ENCODE measurements around the gene OBP2A.
A peak's percentile ranks its signal among the peaks of the same experiment; 100 is the strongest.

OBP2A gene

DNA sequence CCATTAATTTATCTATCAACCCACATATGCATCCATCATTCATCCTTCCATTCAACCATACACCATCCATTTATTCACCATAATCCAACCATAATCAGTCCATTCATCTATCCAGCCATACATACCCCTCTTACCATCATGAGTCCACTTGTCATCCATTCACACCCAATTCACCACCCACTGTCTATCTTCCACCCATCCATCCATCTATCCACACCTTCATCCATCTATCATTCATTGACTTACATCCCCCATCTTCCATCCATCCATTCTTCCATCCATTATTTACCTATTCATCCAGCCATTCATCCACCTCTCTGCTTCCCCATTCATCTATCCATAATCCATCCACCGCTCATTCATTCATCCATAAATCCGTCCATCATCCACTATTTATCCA is 33.4 kb downstream of the OBP2A start:
- no peak for DNase-seq (ENCODE audit: low spot score)

DNA sequence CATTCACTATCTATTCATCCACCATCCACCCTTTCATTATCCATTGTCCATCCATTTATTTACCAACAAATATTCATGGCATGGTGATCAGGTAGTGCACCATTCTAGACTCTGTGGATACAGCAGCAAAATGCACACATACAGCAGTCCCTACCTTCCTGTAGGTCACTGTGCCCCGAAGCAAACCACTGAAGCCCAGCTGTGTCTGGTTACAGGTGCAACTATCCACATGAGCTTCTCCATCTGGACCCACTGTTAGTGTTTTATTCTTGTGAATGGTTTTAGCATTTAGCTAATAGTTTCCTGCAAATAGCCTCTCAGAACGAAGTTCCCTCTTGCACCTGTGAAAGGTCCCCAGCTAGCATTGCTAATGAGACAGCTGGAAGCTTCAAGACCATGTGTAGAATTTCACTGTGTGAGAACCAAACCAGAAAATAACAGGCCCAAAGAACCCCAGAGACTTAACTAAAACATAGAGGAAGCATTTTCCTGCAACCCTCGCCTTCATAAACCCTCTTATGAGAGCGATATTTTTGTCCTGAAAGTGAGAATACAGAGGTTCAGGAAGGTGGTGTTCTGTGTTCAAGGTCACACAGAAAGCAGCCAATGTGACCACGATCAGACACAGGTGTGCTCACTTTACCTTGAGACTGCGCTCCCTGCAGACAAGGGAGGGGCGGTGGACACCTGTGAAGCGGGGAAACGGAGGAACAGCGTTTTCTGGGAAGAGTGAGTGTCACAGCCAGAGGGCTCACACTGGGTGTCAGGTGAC is 34.1 kb downstream of the OBP2A start:
- no peak for DNase-seq (ENCODE audit: low spot score)

DNA sequence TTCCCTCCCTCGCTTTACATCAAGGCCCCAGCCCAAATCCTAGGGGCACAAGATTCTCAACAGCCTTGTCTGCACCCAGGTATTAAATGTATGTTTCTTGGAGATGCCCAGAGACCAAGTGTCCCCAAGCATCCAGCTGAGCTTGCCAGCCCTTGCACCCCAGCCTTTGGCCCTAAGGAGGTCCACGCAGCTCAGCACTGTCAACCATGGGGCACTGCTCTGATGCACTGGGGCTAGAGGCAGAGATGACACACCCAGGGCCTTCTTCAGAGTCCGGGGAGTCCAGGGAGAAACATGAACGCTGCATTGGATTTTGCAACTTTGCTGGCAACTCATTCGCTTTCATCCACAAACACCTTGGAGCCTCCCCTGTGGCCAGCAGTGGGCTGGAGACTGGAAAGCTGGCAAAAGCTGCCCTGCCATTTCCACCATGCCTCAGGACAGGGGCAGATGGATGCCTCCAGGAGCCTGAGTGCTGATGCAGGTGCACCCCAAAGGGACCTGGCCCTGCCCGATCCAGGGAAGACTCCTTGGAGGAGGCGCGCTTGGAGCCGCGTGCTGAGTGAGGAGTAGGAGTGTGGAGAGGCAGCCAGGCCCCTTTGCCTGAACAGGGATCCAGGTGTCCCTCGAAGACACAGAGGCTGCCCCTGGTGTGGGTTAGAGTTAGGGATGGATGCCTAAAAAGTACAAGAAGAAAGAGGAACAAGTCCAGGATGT is 34.9 kb downstream of the OBP2A start:
- no peak for DNase-seq (ENCODE audit: low spot score)

DNA sequence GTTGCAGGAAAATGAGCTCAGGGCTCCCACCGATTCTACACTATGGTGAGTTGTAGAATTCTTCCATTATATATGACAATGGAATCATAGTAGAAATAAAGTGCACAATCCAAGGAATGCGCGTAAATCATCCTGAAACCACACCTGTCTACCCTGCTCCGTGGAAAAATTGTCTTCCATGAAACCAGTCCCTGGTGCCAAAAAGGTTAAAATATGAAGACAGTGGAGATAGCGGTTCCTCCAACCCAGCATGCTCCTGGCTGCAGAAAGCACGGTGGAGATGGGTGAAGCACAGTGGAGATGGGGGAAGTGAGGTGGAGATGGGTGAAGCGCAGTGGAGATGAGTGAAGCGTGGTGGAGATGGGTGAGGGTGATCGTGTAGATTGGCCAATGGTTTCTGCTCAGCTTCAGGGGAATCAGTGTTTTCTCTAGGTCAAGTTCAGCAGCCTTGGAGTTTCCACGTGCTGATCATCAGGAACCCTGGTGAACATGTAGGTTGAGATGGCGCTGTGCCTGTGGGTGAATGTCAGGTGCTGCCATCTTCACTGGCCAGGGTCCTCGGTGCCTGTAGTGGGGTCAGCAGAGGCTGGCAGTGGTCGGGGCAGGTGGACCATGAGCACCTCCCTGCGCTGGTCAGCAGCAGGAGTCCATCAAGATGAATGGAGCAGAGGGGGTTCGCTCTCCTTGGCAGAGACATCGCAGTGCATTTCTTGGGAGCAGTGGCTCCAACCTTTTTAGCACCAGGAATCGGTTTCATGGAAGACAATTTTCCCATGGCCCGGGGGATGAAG is 35.9 kb downstream of the OBP2A start:
- DNase-seq (ENCODE audit: low spot score): no peak

DNA sequence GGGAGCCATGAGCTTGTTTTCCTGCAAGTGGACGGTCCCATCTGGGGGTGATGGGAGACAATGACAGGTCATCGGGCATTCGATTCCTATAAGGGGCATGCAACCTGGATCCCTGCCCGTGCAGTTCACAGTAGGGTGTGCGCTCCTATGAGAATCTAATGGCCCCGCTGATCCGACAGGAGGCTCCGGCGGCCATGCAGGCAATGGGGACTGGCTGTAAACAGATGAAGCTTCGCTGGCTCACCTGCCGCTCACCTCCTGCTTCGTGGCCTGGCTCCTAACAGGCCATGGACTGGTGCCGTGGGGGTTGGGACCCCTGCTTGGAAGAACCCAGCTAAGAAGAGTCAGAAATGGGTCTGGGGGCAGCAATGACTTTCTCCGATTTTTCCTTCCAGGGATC is 36.6 kb downstream of the OBP2A start:
- DNase-seq (ENCODE audit: low spot score): no peak

DNA sequence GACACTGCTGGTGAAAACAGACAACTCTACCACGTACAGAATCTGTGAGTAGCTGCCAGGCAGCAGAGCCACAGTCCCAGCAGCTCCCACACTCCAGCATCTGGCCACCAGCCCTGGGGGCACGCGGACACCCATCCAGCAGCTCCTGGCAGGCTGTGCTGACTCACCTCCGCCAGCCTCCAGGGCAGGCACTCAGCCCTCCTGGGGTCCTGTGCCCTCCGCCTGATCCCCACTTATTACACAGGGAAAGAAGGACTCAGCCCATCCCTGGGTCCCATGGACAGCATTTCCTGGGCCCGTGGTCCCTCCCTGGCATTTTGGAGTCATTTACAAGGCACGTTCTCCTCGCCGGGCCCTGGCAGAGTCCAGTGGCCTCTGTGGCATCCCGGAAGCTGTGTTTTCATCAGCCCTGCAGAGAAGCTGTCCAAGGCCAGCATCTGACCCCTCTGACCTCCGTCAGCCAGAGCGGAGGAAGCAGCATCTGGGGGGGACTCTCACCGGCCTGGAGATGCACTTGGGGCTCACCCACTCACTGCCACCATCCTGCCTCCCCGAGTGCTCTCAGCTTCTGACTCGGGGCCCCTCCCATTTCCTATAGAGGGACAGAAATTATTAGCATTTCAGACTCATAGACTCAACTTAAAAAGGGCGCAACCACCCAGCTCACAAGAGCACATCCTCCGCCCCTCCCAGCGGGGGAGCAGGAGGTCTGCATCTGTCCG is 37.2 kb downstream of the OBP2A start:
- DNase-seq (ENCODE audit: low spot score): no peak

DNA sequence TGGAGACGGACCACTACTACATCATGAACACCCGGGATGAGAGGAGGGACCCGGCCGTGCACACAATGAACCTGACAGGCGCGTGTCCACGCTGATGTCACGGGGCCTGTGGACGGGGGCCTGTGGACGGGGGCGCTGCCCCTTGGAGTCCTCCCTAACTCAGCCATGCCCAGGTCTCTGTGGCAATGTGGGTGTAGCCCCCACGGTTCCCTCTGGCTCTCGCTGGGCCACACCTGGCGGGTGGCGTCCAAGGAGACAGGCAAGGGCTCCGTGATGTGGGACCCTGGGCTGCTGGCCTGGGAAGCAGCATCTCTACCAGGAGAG is 37.7 kb downstream of the OBP2A start:
- no peak for DNase-seq (ENCODE audit: low spot score)

DNA sequence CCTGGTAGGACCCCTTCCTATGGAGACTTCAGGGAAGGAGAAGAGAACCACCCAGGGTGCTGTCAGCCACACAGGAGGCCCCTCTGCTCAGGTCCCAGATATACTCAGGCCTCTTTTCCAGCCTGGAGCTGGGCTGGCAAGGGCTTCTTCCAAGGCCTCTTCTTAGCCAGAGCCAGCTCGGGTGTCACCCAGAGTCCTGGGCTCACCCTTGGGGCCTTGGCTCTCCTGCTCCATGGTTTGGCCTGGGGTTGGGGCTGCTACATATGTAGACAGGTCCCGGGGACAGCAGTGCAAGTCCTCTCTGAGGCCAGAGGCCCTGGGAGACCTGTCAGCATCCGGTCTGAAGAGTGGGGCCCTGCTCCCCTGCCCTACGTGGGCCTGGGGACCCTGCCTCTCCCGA is 38.4 kb downstream of the OBP2A start:
- no peak for DNase-seq (ENCODE audit: low spot score)

DNA sequence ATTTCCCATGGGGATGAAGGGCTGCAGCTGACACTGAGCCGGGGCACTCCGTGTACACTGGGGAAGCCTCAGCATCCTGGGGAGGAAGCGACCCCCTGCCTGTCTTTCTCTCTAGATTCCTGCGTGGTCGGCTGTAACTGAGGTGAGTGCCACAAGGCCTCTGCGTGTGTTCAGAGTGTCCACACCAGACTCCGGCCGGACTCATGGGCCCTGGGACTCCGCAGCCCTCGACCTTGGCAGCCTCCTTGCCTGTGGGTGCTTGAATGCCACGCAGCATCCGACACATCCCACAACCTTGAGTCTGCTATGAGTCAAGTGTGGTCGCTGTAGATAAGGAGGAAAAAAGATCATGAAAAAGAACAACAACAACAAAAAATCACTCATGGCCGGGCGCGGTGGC is 39.0 kb downstream of the OBP2A start:
- no peak for DNase-seq (ENCODE audit: low spot score)

DNA sequence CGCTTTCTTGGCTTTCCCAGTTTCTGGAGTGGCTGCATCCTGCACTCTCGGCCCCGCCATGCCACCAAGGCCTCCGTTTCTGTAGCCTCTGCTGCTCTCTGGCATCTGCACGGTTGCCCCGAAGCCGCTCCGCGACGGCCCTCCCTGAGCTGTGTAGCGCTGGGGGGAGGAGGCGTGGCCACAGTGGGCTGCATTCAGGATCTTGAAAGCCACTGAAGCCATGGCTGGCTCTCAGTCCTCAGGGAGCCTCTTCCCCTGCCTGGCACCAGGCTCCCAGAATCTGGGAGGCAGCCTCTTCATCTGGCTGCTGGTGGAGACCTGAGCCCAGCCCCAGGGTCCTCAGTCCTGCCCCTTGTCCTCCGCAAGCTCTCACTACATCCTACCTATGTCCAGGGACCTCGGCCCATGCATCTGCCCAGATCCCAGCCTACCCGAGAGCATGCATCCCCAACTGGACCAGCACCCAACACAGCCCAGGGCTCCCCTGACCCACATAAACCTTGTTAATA is 40.7 kb downstream of the OBP2A start:
- DNase-seq (ENCODE audit: low spot score): no peak

DNA sequence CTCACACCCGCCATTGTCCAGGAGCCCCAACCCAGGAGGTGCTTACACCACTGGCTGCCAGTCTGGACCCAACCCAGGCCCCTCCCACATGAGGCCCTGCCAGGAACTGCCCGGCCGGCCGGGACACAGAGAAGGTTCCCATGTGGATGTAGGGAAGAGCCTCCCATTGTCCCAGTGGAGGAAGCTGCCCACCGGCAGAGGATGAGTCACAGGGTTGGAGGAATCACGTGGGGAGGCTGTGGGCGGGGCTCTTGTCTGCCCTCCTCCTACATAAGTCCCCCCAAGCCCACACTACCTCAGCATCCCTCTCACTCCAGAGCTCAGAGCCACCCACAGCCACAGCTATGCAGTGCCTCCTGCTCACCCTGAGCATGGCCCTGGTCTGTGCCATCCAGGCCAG is 41.7 kb downstream of the OBP2A start:
- peak; percentile 42 for DNase-seq (ENCODE audit: low spot score)

DNA sequence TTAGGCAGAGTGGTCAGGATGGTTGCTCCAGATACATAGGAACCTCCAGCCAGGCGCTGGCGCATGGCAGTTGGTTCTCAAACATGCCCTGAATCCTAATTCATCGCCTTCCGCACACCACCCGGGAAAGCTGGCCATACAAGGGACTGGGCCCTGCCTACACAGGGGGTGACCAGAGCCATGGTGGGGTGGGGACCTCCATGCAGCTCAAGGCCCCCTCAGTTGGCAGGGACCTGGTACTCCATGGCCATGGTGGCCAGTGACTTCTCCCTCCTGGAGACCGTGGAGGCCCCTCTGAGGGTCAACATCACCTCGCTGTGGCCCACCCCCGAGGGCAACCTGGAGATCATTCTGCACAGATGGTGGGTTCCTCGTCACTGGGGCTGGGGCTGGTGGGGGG is 42.4 kb downstream of the OBP2A start:
- no peak for DNase-seq (ENCODE audit: low spot score)

DNA sequence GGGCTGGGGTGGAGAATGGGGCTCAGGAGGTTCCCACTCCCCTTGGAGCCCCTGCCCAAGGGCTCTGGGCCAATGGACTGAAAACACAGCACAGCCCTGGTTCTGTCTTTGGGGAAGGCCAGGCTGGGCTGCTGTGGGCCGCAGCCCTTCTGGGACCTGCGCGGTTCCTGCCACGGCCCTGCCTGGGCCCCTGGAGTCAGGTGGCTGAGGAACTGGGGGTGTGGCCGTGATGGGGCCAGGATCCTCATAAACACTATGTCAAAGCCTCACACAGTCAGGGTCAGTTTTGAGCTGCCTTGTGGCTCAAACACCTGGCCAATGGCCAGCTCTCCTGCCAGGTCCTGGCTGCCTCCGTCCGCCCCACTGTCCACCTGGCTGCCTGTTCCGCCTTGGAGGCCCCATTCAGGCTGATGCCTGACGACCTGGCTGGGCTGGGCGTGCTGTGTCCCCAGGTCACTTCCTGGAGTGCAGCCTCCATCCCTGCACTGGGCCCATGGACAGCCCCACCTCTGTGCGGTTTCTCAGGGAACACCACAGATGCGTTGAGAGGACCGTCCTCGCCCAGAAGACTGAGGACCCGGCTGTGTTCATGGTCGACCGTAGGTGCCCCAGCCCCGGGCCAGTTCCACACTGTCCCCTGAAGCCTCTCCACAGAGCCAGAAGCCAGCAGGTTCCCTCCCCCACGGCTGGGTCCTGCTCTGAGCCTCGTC is 43.1 kb downstream of the OBP2A start:
- no peak for DNase-seq (ENCODE audit: low spot score)

DNA sequence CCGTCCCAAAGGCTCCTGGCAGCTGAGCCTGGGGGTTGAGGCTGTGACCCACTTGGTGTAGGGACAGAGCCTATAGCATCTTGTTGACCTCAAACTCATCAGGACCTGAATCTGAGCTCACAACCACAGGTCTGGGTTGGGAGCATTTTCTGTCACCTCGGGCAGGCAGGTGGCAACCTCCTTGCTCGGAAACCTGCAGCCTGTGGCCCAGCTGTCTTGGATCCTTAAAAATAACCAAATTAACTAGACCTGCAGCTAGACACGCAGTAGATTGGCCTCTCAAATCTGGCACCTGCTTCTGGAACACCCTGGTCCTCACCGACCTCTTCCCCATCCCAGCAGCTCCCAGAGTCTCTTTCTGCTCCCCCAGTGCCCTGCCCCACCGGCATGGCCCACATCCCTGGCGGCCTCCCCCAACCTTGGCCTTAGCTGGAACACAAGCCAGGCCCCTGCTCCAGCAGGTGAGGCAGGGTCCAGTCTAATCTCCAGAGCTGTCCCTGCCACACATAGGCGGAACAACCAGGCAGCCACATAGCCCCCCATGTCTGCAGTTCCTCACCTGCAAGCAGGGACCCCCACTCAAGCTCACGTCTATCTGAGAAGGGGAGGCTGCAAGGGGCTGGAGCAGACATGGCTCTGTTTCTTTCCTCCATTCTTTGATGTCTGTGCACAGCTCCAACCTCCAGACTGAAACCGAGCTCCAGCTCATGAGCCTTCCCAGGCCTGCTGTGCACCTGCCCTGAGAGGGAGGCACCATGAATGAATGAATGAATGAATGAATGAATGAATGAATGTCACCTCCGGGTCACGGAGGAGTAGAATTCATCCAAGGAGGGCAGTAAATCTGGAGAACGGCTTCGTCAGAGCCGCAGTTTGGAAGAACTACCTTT is 43.9 kb downstream of the OBP2A start:
- no peak for DNase-seq (ENCODE audit: low spot score)

DNA sequence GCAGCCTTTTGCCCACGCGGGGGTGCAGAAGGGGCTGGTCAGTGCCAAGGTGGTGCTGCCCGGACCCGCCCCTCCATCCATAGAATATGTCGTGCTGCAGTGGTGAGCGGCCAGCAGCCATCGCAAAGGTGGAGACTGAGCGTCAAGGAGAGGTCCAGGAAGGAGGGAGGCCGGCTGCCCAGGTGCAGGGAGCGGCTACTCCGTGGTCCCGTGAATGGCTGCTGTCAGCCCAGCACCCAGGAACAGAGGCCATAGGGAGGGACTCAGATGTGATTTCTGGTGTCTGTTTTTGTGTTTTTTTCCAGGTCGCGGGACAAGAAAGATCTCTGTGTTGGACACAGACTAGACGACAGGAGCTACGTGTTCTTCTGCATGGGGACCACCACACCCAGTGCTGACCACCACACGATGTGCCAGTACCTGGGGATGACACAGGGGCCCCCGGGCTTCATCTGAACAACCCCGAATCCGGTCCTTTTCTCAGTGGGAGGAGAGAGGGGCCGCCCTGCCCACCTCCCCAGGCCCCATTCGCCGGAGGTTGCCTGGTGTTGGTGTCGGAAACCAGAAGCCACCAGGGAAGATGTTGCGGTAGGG is 44.7 kb downstream of the OBP2A start:
- DNase-seq (ENCODE audit: low spot score): no peak

DNA sequence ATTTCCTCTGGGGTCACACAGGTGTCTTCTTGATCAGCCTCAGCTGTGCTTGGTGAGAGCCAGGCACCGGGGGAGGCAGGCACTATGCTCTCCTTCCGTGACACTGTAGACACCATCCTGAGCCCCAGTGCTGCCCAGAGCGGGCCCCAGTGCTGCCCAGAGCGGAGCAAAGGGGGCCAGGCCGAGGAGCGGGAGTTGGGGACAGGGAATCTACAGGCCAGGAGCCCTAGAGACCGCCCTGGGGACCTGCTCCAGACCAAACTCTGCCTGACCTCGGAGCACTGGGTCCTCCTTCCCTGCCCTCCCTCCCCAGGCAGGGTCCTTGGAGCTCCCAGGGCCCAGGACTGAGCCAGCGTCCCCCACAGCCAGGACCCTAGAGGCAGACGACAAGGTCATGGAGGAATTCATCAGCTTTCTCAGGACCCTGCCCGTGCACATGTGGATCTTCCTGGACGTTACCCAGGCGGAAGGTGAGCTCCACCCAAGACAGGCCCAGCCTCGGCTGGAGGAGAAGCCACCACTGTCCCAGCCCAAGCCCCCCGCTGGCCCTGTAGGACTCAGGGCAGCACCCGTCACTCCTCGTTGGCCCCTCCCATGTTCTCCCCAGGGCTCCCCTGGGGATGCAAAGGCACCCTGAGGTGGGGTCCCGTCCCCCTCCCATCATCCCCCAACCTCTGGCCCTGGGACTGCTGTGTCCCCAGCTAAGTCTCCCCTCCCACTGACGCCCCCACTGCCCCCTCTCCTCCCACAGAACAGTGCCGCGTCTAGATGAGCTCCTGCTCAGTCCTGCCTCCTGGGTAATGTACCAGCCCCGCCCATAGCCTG is 45.8 kb downstream of the OBP2A start:
- no peak for DNase-seq (ENCODE audit: low spot score)

DNA sequence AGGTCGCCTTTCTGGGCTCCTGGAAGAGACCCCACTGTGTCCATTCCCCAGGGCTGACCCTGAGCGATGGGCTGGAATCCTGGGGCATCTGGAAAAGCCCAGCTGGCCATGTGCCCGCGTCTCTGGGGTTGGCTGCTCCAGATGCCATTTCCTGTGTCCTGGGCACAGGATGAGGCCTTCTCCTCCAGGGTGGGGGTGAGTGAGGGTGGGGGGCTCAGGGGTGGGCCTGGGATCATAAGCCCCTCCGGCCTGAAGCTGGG is 46.3 kb downstream of the OBP2A start:
- DNase-seq (ENCODE audit: low spot score): no peak

DNA sequence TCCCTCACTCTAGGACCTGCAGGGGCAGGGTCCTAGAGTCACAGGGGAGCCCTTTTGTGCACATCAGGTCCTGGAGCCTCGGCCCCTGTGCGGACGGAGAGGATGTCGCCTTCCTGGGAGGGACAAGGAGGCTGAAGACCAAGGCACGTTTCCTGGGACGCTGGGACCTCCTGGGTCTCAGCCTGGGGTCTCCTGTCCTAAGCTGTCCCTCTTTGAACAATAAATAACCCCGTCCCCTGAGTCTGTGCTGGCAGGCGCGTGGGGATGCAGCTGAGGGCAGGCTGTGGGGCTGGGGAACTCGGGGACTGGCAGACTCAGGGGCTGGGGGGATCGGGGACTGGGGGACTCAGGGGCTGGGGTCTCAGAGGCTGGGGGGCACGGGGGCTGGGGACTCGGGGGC is 46.7 kb downstream of the OBP2A start:
- no peak for DNase-seq (ENCODE audit: low spot score)

DNA sequence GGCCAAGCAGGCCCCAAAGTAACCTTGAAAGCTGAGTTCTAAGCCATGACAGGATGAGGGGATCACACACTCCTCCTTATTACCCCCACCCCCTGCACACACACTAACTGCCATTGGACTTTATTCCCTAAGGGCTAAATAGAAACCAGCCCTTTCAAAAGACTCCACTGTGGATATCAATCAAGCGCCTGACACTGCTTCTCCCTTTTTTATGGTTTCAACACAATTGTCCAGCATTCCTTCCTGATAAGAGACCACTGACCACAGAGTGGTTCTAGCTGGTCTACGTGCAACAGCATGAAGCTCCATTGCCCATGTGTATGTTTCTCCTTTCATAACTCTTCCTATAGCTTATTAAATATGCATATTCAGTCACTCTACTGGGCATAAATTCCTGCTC is 50.3 kb downstream of the OBP2A start:
- DNase-seq (ENCODE audit: low spot score): no peak

Measured in SW480 (cell line).